NT2/D1 (cell line): ENCODE data around the gene NTN4.

Experiments used
- SUZ12 ChIP-seq: IDR thresholded peaks from 2 replicates; pipeline ENCODE4 v1.6.1; 2011; ENCODE audit not compliant: insufficient read length, insufficient read depth; ENCODE audit errors: extremely low read depth
- YY1 ChIP-seq: IDR thresholded peaks from 2 replicates; pipeline ENCODE4 v1.6.1; 2011; ENCODE audit not compliant: insufficient read length, insufficient read depth
- ZNF274 ChIP-seq: IDR thresholded peaks from 2 replicates; pipeline ENCODE4 v1.6.1; 2011; ENCODE audit warnings: mild to moderate bottlenecking, low read depth, low read length

DNA sequence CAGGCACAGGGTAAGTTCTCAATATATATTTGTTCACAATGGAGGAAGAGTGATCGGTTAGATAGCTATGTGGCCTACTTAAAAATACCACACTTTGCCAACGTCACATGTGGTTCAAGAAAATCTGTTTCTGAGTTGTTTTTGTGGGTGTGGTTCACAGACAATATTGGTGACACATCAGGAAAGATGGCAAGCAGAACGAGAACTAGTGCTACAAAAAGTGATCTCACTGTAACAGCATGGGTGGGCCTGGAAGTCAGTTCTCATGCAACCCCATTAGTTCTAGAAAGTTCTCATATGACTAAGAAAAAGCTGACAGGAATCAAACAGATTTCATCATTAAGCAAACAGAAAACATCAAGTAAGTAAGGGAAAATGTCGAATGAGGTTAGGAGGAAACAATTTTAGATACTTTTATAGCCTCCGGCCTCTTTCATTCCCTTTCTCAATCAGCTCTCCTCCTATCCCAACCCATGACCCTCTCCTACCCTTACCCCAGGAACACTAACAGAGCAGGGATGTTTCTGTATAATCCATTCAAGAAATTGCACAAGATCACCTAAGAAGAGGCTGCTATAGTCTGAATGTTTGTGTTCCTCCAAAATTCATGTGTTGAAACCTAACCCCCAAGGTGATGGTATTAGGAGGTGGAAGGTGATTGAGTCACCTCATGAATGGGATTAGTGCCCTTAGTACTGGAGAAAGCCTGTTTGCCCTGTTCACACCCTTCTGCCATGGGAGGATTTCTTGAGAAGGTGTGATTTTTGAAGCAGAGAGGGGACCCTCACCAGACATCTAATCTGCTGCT, 15.5 kb upstream of the NTN4 start:
- no peak for TF ChIP-seq YY1
- TF ChIP-seq ZNF274 = no peak
- no peak for TF ChIP-seq SUZ12
